ENCODE measurements around the gene C7orf57.
"Not testable (repeated sequence)": the region's sequence is repeated elsewhere in the genome, so short reads cannot be mapped to it uniquely, and the experiment has no call there.

C7orf57 gene

GRCh38 chr7:48035301-48035966 lies at the start of gene C7orf57:
TSS of gene C7orf57 (plus strand) at chr7:48035543. CDS start at chr7:48036309, 766 bp downstream.
- peak; percentile 91 for DNase-seq

DNA sequence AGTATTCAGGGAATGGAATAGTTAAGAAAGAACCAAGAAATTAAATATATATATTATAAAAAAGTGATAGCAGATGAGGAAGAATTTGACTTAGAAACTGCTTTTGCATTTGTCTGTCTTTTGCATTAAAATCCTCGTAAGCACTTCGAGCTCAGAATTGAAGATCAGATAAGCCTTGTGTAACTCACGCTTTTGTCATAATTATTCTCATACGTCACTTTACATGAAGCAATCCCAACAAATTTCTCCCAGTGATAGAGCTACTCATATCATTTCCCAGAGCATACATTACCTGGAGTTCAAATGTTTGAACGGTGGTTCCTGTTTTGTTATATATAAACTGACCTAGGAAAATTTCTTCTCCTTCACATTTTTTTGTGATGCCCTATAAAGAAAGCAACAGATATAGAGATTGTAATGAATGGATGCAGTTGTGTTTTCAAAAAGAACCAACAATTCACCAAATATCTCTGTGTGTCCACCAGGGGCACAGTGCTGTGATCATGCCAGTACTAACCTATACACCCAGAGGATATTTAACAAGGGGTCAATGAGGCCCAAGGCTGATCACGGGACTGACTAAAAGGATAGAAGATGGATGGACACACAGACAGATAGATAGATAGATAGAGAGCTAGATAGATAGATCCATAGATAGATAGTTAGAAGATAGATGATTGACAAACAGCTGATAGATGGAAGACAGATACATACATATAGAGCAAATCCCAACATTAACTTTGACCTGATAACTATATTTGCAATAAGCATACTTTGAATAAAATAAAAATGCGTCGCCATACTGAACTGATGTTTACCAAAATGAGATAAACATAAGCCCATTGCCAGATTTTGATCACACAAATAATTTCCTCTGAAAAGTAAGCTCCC lies 46.6 kb upstream of the C7orf57 start:
- DNase-seq, result no peak

GRCh38 chr7:47989607-47990400 lies 45.5 kb upstream of the C7orf57 start:
- DNase-seq, result not testable (repeated sequence)

GRCh38 chr7:47990592-47990991 lies 44.8 kb upstream of the C7orf57 start:
- no peak for DNase-seq

DNA sequence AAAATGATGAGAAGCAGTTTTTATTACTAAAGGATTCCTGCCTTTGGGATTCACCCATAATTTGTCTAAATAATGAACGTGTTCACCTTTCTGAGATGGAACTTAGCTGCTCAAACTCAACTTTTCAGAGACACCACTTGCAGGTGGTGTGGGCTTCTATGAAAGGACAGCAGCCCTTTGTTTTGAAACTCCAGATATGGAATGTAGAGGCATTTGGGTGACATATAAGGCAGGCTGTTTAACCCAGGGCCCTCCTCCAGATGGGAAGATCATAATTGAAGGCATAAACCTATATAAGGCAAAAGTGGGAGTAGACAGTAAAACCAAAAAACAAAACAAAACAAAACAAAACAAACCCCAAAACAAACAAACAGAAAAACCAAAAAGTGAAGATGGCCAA lies 44.1 kb upstream of the C7orf57 start:
- DNase-seq, result no peak

- peak; percentile 92 for DNase-seq
Measured at GRCh38 chr7:47991741-47992311, 43.5 kb upstream of the C7orf57 start.

DNA sequence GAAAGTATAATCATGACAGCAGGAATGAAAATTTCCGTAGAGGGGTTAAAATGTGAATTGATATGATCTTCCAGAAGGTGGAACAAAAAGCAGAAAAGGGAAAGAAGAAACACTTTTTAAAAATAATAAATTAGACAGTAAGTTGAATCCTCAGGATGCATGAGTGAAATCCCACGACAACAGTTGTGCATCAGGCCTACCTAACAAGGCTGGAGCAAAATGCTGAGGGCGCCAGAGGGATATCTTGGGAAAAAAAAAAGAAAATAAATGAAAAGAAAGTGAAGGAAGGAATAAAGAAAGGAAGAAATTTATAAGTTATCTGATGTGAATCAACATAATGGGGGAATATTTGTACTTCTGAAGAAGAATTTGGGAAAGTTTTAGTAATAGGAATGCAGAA lies 42.9 kb upstream of the C7orf57 start:
- no peak for DNase-seq

- DNase-seq, result no peak
Measured at GRCh38 chr7:47999413-47999812, 35.9 kb upstream of the C7orf57 start.

DNA sequence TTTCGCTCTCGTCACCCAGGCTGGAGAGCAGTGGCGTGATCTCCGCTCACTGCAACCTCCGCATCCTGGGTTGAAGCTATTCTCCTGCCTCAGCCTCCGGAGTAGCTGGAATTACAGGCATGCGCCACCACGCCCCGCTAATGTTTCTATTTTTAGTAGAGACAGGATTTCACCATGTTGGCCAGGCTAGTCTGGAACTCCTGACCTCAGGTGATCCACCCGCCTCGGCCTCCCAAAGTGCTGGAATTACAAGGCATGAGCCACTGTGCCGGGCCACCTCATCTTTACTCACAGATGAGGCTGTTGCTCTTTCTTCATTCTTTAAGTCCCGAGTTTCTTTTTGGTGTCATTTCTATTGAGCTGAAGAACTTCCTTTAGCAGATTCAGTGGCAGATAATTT lies 35.2 kb upstream of the C7orf57 start:
- not testable (repeated sequence) for DNase-seq

GRCh38 chr7:48004032-48004431 lies 31.3 kb upstream of the C7orf57 start:
- DNase-seq, result no peak

DNA sequence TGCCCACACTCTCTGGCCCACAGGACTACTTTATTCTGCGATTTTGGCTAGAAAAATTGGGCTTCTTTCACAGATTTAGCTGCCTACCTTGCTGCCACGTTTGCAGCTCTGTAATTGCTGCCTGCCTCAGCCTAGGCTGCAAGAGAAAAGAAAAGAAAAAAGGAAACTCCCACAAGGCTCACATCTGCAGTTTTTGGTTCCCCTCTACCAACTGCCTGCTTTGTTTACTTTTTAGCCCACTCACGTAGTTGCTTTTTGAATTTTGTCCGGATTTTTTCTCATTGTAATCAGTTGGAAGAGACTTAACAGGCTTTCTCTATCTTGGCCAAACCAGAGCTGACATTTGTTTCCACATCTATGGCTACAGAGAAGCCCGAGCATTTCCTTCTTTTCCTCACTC lies 30.7 kb upstream of the C7orf57 start:
- DNase-seq, result no peak

DNA sequence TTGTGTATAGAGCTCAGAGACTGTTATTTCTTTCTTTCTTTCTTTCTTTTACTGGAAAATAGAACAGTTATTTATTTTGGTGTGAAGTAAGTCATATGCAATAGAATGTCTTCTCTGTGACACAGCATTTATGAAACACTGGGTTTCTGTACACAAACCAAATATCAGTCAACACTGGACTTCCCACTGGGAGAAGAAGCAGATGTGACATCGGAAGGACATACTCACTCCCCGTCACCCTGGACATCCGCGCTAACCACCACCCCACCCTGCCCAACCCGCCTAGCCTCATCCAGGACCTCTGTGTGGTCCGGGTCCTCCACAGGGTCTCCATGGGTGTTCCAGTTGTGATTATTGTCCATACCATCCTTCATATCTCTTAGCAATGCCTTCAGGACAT lies 28.5 kb upstream of the C7orf57 start:
- no peak for DNase-seq

- no peak for DNase-seq
Measured at GRCh38 chr7:48009257-48009656, 26.1 kb upstream of the C7orf57 start.

DNA sequence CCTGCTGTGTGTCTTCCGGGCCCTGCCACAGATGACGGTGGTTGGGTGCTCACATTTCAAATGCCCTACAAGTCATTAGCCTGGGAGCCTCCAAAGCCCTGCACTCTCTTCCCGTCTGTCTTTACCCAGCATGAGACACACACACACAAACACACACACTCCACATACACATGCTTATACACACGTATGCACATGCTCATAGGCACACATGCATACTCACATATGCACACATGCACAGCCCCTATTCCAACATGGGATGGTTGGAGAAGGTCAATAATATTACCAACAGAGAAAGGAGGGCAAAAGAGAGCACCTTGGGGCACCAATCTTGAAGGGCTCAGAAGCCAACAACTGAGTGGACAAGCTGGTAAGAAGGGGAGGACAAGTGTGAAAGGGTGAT lies 25.4 kb upstream of the C7orf57 start:
- DNase-seq, result no peak

DNA sequence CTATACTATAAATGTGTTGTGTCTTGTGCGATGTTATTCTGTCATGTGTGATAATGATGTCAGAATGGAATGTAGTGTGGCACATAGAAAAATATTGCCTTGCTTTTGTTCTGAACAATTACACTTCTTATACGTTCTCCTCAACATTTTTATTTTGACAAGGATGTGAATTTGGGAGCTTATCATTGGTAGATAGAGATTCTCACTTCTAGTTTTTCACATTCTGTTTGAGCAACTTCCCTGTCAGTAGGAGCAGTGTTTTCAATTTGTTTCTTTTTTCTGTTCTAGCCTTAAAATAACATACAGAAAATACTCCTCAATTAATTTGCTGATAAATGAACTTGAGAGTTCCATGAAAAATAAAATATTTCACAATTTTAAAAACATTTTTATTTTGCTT lies 24.0 kb upstream of the C7orf57 start:
- no peak for DNase-seq

DNA sequence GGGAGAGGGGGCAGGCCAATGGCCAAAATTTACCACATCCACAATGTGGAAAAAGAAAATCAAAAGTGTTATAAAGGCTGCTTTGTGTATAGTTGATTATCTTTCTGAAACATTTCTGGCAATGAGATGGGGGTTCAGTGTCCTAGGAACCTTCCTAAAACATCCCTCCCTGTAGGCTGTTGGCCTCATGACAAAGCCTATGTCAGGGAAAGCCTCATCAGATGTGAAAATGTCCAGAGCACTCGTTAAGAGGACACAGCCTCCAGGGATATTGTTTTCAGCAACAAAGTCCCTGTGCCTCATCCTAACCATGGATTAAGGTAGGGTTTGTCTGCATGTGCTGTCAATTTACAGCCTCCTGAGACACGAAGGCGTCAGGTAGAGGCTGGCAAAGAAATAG lies 23.4 kb upstream of the C7orf57 start:
- DNase-seq, result no peak

DNA sequence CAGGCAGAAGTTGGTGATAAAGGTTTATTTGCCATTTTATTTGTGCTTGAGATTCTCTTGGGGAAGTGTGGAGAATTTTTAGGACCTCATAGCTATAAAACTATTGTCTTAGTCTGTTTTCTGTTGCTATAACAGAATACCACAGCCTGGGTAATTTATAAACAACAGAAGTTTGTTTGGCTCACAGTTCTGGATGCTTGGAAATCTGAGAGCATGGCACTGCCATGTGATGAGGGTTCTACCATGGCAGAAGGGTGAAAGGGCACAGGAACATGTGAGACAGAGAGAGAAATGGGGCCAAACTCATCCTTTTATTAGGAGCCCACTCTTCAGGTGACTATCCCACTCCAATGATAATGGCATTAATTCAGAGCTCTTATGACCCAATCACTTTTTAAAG lies 18.7 kb upstream of the C7orf57 start:
- no peak for DNase-seq

- DNase-seq, result no peak
Measured at GRCh38 chr7:48017674-48018073, 17.7 kb upstream of the C7orf57 start.

GRCh38 chr7:48025624-48026023 lies 9.7 kb upstream of the C7orf57 start:
- no peak for DNase-seq

- no peak for DNase-seq
Measured at GRCh38 chr7:48028938-48029337, 6.4 kb upstream of the C7orf57 start, which contains the start of gene SUN3. TSS of gene SUN3 (minus strand) at chr7:48029107. CDS start at chr7:48028938, 169 bp downstream.

DNA sequence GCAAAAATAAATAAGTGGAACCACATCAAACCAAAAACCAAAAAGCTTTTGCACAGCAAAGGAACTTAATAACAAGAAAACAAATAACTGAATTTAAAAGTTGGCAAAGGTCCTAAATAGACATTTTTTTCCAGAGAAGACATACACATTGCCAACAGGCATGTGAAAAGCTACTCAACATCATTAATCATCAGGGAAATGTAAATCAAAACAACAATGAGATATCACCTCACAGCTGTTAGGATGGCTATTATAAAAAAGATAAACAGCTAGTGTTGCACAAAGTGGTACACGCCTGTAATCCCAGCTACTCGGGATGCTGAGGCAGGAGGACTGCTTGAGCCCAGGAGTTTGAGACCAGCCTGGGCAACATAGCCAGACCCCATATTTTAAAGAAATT lies 4.2 kb upstream of the C7orf57 start:
- no peak for DNase-seq

GRCh38 chr7:48033922-48034321 lies 1.4 kb upstream of the C7orf57 start:
- DNase-seq, result no peak

- no peak for DNase-seq
Measured at GRCh38 chr7:48035967-48036478, 680 bp downstream of the C7orf57 start.

Data from stimulated activated CD4-positive, alpha-beta T cell treated with anti-CD3 and anti-CD28 coated beads, Interleukin-15, amount 100 ng/mL, for 24 hours (primary cell).